Measurements from ENCODE around the gene CACNA1C.

- no peak for TF ChIP-seq CTCF (IDR thresholded peaks at IDR 0.05)
- no peak for TF ChIP-seq EP300 (IDR thresholded peaks at IDR 0.05)
- TF ChIP-seq POLR2A (IDR thresholded peaks at IDR 0.05) = no peak
- TF ChIP-seq POLR2AphosphoS5 (IDR thresholded peaks at IDR 0.05) = no peak
Measured at GRCh38 chr12:2461046-2461445, 408.3 kb downstream of the CACNA1C start.
